Astrocyte (in vitro differentiated cells and primary cell): Measurements from ENCODE around the gene PPP2R2B.

Experiments used
- EZH2 ChIP-seq: IDR thresholded peaks from 2 replicates; pipeline ENCODE4 v1.6.1; 2012; ENCODE audit warnings: mild to moderate bottlenecking, low read length, inconsistent platforms; ENCODE audit not compliant: insufficient read depth
- TF ChIP-seq, protein P1 (sequence below): IDR thresholded peaks from 2 replicates; pipeline ENCODE4 v1.5.1; 2011; ENCODE audit warnings: low read depth, mild to moderate bottlenecking, inconsistent platforms, low read length, moderate library complexity; ENCODE audit not compliant: insufficient read depth

DNA sequence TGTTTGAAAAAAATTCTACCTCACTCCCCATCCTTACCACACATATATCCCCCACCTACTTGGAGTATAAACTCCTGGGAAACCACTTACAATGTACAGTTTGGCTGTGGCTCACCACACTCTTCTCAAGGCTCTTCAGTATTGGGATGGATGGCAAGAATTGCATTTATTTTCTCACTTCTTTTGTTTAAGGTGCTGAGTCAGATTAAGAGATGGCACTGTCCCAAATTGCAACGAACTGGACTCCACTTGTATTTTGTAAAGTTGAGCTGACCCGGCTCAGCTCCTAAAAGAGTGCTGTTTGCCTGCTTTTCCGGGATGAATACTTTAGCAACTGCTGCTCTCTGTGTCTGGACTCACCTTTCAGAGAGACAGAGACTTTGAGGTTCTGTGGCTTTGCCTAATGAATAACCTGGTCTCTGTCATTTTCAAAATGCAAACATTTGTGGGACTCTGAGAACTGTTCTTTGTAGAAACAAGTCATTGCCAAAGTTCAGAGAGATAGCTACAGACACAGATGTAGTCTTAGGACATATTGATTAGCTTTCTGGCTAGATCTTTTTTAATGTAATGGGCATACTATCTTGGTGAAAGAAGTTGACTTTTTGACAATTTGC, 42.2 kb downstream of the PPP2R2B start:
- TF ChIP-seq, protein P1, sequence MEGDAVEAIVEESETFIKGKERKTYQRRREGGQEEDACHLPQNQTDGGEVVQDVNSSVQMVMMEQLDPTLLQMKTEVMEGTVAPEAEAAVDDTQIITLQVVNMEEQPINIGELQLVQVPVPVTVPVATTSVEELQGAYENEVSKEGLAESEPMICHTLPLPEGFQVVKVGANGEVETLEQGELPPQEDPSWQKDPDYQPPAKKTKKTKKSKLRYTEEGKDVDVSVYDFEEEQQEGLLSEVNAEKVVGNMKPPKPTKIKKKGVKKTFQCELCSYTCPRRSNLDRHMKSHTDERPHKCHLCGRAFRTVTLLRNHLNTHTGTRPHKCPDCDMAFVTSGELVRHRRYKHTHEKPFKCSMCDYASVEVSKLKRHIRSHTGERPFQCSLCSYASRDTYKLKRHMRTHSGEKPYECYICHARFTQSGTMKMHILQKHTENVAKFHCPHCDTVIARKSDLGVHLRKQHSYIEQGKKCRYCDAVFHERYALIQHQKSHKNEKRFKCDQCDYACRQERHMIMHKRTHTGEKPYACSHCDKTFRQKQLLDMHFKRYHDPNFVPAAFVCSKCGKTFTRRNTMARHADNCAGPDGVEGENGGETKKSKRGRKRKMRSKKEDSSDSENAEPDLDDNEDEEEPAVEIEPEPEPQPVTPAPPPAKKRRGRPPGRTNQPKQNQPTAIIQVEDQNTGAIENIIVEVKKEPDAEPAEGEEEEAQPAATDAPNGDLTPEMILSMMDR, result no peak
- TF ChIP-seq EZH2, result no peak
